ENCODE data around the gene PRR29. TPM values are rescaled to one million over a fixed set of nuclear protein-coding genes. Genes with fewer than 3 reads are reported as not detected.
"Not testable (repeated sequence)": the region's sequence is repeated elsewhere in the genome, so short reads cannot be mapped to it uniquely, and the experiment has no call there.

Gene PRR29
- total RNA-seq, 1 donor: 1.6 TPM

- DNase-seq (ENCODE audit: low read depth in 2 of 3, low spot score in 2 of 3): no peak
Measured at GRCh38 chr17:63973930-63974593, 24.1 kb upstream of the PRR29 start.

- DNase-seq (ENCODE audit: low read depth in 2 of 3, low spot score in 2 of 3): no peak
Measured at GRCh38 chr17:63974594-63975192, 23.5 kb upstream of the PRR29 start.

GRCh38 chr17:63975541-63976092 is 22.5 kb upstream of the PRR29 start:
- no peak for DNase-seq (ENCODE audit: low read depth in 2 of 3, low spot score in 2 of 3)

- peak in 1 of 3 donors; percentile 73 for DNase-seq (ENCODE audit: low read depth in 2 of 3, low spot score in 2 of 3)
Measured at GRCh38 chr17:63976702-63977101, 21.4 kb upstream of the PRR29 start.

GRCh38 chr17:63978272-63979200 is 19.6 kb upstream of the PRR29 start:
- no peak for DNase-seq (ENCODE audit: low read depth in 2 of 3, low spot score in 2 of 3)

- DNase-seq (ENCODE audit: low read depth in 2 of 3, low spot score in 2 of 3): not testable (repeated sequence)
Measured at GRCh38 chr17:63982641-63983040, 15.5 kb upstream of the PRR29 start.

- peak in 1 of 3 donors; percentile 66 for DNase-seq (ENCODE audit: low read depth in 2 of 3, low spot score in 2 of 3)
Measured at GRCh38 chr17:63983320-63983719, 14.8 kb upstream of the PRR29 start.

GRCh38 chr17:63984236-63984635 is 13.9 kb upstream of the PRR29 start:
- DNase-seq (ENCODE audit: low read depth in 2 of 3, low spot score in 2 of 3): no peak

- peak in 2 of 3 donors; percentile 87 to 94 for DNase-seq (ENCODE audit: low read depth in 2 of 3, low spot score in 2 of 3)
Measured at GRCh38 chr17:63984651-63985386, 13.3 kb upstream of the PRR29 start.

- no peak for DNase-seq (ENCODE audit: low read depth in 2 of 3, low spot score in 2 of 3)
Measured at GRCh38 chr17:63985387-63986140, 12.6 kb upstream of the PRR29 start.

GRCh38 chr17:63986821-63987220 is 11.3 kb upstream of the PRR29 start:
- peak in 1 of 3 donors; percentile 29 for DNase-seq (ENCODE audit: low read depth in 2 of 3, low spot score in 2 of 3)

GRCh38 chr17:63987221-63988126 is 10.7 kb upstream of the PRR29 start:
- no peak for DNase-seq (ENCODE audit: low read depth in 2 of 3, low spot score in 2 of 3)

GRCh38 chr17:63988127-63988478 is 10.0 kb upstream of the PRR29 start:
- no peak for DNase-seq (ENCODE audit: low read depth in 2 of 3, low spot score in 2 of 3)

- no peak for DNase-seq (ENCODE audit: low read depth in 2 of 3, low spot score in 2 of 3)
Measured at GRCh38 chr17:63988741-63989621, 9.2 kb upstream of the PRR29 start.

GRCh38 chr17:63989622-63990345 is 8.4 kb upstream of the PRR29 start:
- no peak for DNase-seq (ENCODE audit: low read depth in 2 of 3, low spot score in 2 of 3)

- no peak for DNase-seq (ENCODE audit: low read depth in 2 of 3, low spot score in 2 of 3)
Measured at GRCh38 chr17:63991611-63992010, 6.5 kb upstream of the PRR29 start.

GRCh38 chr17:63993368-63993985 is 4.7 kb upstream of the PRR29 start:
- DNase-seq (ENCODE audit: low read depth in 2 of 3, low spot score in 2 of 3): no peak

All from hematopoietic multipotent progenitor cell (in vitro differentiated cells).